ENCODE measurements around the gene GARNL3. TPM values are rescaled to one million over a fixed set of nuclear protein-coding genes. Genes with fewer than 3 reads are reported as not detected.

GARNL3 gene
- total and polyA plus RNA-seq, 2 of the 13 experiments (the other 11 are each of a cell fraction or from before 2014, with no cell fraction given), result 3.9 to 11.0 TPM

GRCh38 chr9:127396253-127396807, 131.8 kb downstream of the GARNL3 start (continued):
- TF ChIP-seq THAP9 (CRISPR knock-in tag; IDR thresholded peaks at IDR 0.05; ENCODE audit: borderline replicate concordance) (peak; percentile 44; the same call in 1 of the 2 replicates), ZNF687 (CRISPR knock-in tag; IDR thresholded peaks at IDR 0.05) (peak; percentile 78), GMEB2 (CRISPR knock-in tag; IDR thresholded peaks at IDR 0.05; ENCODE audit: low read depth) (no peak), NONO (IDR thresholded peaks at IDR 0.05) (no peak), NONO (CRISPR knock-in tag; conservative IDR thresholded peaks at IDR 0.05) (0 out of 2 replicates have a peak, but pooled peaks have one; percentile 6), ZNF598 (CRISPR knock-in tag; IDR thresholded peaks at IDR 0.05; ENCODE audit: borderline replicate concordance) (no peak; the same call in 1 of the 2 replicates)
